Activated naive CD4-positive, alpha-beta T cell treated with anti-CD3 and anti-CD28 coated beads, Interleukin-2, amount 50 U/mL, for 24 hours (primary cell): ENCODE data around the gene CCDC24.

Source experiments
- H3K27ac Mint-ChIP-seq: one replicate; pipeline ENCODE4 v1.8.0; 2021; ENCODE audit warnings: mild to moderate bottlenecking, mixed read lengths
- H3K27me3 Mint-ChIP-seq: one replicate; pipeline ENCODE4 v1.8.0; 2021; ENCODE audit warnings: mixed read lengths
- H3K36me3 Mint-ChIP-seq: one replicate; pipeline ENCODE4 v1.8.0; 2021; ENCODE audit warnings: mixed read lengths
- H3K4me1 Mint-ChIP-seq: one replicate; pipeline ENCODE4 v1.8.0; 2021; ENCODE audit warnings: mixed read lengths
- H3K4me3 Mint-ChIP-seq: one replicate; pipeline ENCODE4 v1.8.0; 2021; ENCODE audit warnings: mild to moderate bottlenecking, mixed read lengths
- H3K9me3 Mint-ChIP-seq: one replicate; pipeline ENCODE4 v1.8.0; 2021; ENCODE audit warnings: mixed read lengths

Gene CCDC24

GRCh38 chr1:43957407-43958040, 33.9 kb upstream of the CCDC24 start:
- Mint-ChIP-seq H3K36me3 (peaks cover 14% of the 10 kb centered on the region), H3K27ac (no peak overlapping the region), H3K27me3 (no peaks in the 10 kb centered on the region), H3K4me1 (no peaks in the 10 kb centered on the region), H3K4me3 (no peak overlapping the region), H3K9me3 (no peaks in the 10 kb centered on the region)

- peaks cover 14% of the 10 kb centered on the region for H3K36me3 Mint-ChIP-seq
- H3K4me3 Mint-ChIP-seq = no peak overlapping the region
- no peaks in the 10 kb centered on the region for H3K4me1 Mint-ChIP-seq
- no peak overlapping the region for H3K27ac Mint-ChIP-seq
- no peaks in the 10 kb centered on the region for H3K9me3 Mint-ChIP-seq
- H3K27me3 Mint-ChIP-seq = no peaks in the 10 kb centered on the region
Measured at GRCh38 chr1:43958351-43959255, 32.8 kb upstream of the CCDC24 start.

DNA sequence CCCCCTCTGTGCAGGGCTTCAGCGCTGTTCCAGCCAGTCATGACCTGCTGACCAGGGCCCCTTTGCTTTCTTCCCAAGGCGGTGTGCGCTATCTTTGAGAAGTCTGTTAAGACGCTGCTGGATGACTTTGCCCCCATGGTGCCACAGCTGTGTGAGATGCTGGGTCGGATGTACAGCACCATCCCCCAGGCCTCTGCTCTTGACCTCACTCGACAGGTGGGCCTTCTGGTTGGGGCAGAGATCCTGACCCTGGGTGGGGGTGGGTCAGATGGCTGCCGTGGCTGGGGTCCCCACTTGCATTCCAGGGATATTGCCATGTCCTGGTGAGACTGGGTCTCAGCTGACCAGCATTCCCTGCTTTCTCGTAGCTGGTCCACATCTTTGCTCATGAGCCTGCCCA, 30.6 kb upstream of the CCDC24 start:
- Mint-ChIP-seq H3K27me3 (no peaks in the 10 kb centered on the region), H3K4me3 (no peak overlapping the region), H3K27ac (no peak overlapping the region), H3K36me3 (peaks cover 14% of the 10 kb centered on the region), H3K4me1 (no peaks in the 10 kb centered on the region), H3K9me3 (no peaks in the 10 kb centered on the region)

- Mint-ChIP-seq H3K4me3 (no peak overlapping the region), H3K27me3 (no peaks in the 10 kb centered on the region), H3K27ac (no peak overlapping the region), H3K9me3 (no peaks in the 10 kb centered on the region), H3K4me1 (no peaks in the 10 kb centered on the region), H3K36me3 (peaks cover 14% of the 10 kb centered on the region)
Measured at GRCh38 chr1:43961692-43962091, 29.7 kb upstream of the CCDC24 start.

GRCh38 chr1:43962324-43962723, 29.1 kb upstream of the CCDC24 start:
- Mint-ChIP-seq H3K9me3 (no peaks in the 10 kb centered on the region), H3K27ac (no peak overlapping the region), H3K4me3 (no peak overlapping the region), H3K36me3 (peaks cover 14% of the 10 kb centered on the region), H3K4me1 (no peaks in the 10 kb centered on the region), H3K27me3 (no peaks in the 10 kb centered on the region)

- Mint-ChIP-seq H3K9me3 (no peaks in the 10 kb centered on the region), H3K27me3 (no peaks in the 10 kb centered on the region), H3K27ac (no peak overlapping the region), H3K4me3 (no peak overlapping the region), H3K36me3 (peaks cover 12% of the 10 kb centered on the region), H3K4me1 (no peaks in the 10 kb centered on the region)
Measured at GRCh38 chr1:43963006-43963405, 28.4 kb upstream of the CCDC24 start.

GRCh38 chr1:43963890-43964289, 27.5 kb upstream of the CCDC24 start:
- no peaks in the 10 kb centered on the region for H3K27me3 Mint-ChIP-seq
- no peaks in the 10 kb centered on the region for H3K9me3 Mint-ChIP-seq
- no peak overlapping the region for H3K4me3 Mint-ChIP-seq
- no peak overlapping the region for H3K27ac Mint-ChIP-seq
- no peaks in the 10 kb centered on the region for H3K4me1 Mint-ChIP-seq
- peaks cover 8% of the 10 kb centered on the region for H3K36me3 Mint-ChIP-seq

- H3K4me3 Mint-ChIP-seq = no peak overlapping the region
- H3K27me3 Mint-ChIP-seq = no peaks in the 10 kb centered on the region
Measured at GRCh38 chr1:43965316-43965715, 26.1 kb upstream of the CCDC24 start.

GRCh38 chr1:43968348-43968948, 23.0 kb upstream of the CCDC24 start:
- Mint-ChIP-seq H3K36me3 (peaks cover 7% of the 10 kb centered on the region), H3K4me3 (no peak overlapping the region), H3K27me3 (no peaks in the 10 kb centered on the region), H3K27ac (no peak overlapping the region), H3K9me3 (no peaks in the 10 kb centered on the region), H3K4me1 (peaks cover 23% of the 10 kb centered on the region)

More at GRCh38 chr1:43965316-43965715, 26.1 kb upstream of the CCDC24 start:
- Mint-ChIP-seq H3K27ac (no peak overlapping the region), H3K9me3 (no peaks in the 10 kb centered on the region), H3K36me3 (peaks cover 8% of the 10 kb centered on the region), H3K4me1 (peaks cover 11% of the 10 kb centered on the region)

DNA sequence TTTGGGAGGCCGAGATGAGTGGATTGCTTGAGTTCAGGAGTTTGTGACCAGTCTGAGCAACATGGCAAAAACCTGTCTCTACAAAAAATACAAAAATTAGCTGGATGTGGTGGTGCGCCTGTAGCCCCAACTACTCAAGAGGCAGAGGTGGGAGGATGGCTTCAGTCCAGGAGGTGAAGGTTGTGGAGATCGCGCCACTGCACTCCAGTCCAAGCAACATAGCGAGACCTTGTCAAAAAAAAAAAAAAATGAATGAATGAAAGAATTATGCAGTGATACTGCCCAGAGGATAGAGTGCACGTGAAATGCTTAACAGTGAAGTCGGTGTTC, 22.0 kb upstream of the CCDC24 start:
- Mint-ChIP-seq H3K27ac (peak overlapping the region; percentile 96), H3K36me3 (peaks cover 9% of the 10 kb centered on the region), H3K4me1 (peaks cover 32% of the 10 kb centered on the region), H3K9me3 (no peaks in the 10 kb centered on the region), H3K27me3 (no peaks in the 10 kb centered on the region), H3K4me3 (peak overlapping the region; percentile 97)

DNA sequence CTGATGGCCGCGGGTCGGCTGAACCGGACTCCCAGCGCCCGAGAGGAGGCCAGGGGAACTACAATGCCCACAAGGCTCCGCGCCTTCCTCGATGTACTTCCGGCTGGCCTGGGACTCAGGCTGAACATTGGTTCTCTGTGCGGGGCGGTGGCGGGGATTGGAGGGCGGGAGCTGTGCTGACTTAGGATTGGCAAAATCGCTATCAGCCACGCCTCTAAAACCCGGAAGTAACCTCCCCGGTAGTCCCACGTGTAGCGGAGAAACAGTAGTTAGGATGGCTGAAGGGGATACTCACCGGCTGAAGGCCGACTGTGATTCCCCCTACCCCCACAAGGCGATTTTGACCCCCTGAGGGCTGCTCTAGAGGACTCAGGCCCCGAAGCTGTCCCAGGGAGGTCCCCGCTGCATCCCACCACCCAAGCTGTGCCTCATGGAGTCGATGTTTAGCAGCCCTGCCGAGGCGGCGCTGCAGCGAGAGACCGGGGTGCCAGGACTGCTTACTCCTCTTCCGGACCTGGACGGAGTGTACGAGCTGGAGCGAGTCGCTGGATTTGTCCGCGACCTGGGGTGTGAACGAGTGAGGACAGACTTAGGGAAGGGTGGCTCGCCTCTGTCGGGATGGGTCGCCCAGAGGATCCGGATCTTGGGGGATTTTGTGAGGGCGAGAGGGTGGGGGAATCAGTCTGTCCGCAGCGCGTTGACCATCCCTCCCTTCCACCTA, 21.5 kb upstream of the CCDC24 start, which contains the start of gene DPH2:
DPH2 (plus strand) TSS at position 265 of the 721 bp plus-strand sequence; CDS start at position 431, 166 bp downstream.
- peaks cover 9% of the 10 kb centered on the region for H3K36me3 Mint-ChIP-seq
- peak within 1 kb of the TSS; percentile 97 for H3K4me3 Mint-ChIP-seq
- no peaks in the 10 kb centered on the region for H3K9me3 Mint-ChIP-seq
- peaks cover 32% of the 10 kb centered on the region for H3K4me1 Mint-ChIP-seq
- peak within 1 kb of the TSS; percentile 96 for H3K27ac Mint-ChIP-seq
- H3K27me3 Mint-ChIP-seq = no peaks in the 10 kb centered on the region

GRCh38 chr1:43970502-43970901, 20.9 kb upstream of the CCDC24 start:
- peak overlapping the region; percentile 97 for H3K4me3 Mint-ChIP-seq
- H3K4me1 Mint-ChIP-seq = peaks cover 32% of the 10 kb centered on the region
- no peaks in the 10 kb centered on the region for H3K9me3 Mint-ChIP-seq
- peak overlapping the region; percentile 96 for H3K27ac Mint-ChIP-seq
- H3K27me3 Mint-ChIP-seq = no peaks in the 10 kb centered on the region
- peaks cover 9% of the 10 kb centered on the region for H3K36me3 Mint-ChIP-seq

DNA sequence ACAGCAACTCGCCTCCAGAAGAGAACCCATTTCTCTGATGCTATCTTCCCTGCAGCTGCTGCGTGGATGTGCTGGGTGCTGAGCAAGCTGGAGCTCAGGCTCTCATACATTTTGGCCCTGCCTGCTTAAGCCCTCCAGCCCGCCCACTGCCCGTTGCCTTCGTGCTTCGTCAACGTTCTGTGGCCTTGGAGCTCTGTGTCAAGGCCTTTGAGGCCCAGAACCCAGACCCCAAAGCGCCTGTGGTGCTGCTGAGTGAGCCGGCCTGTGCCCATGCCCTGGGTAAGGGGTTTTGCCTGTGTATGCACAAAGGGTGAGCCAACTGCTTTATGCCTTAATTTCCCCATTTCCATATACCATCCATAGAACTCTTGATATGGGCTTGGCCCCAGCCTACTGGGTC, 20.5 kb upstream of the CCDC24 start:
- peak overlapping the region; percentile 97 for H3K4me3 Mint-ChIP-seq
- peak overlapping the region; percentile 96 for H3K27ac Mint-ChIP-seq
- no peaks in the 10 kb centered on the region for H3K9me3 Mint-ChIP-seq
- H3K4me1 Mint-ChIP-seq = peaks cover 35% of the 10 kb centered on the region
- peaks cover 9% of the 10 kb centered on the region for H3K36me3 Mint-ChIP-seq
- no peaks in the 10 kb centered on the region for H3K27me3 Mint-ChIP-seq

DNA sequence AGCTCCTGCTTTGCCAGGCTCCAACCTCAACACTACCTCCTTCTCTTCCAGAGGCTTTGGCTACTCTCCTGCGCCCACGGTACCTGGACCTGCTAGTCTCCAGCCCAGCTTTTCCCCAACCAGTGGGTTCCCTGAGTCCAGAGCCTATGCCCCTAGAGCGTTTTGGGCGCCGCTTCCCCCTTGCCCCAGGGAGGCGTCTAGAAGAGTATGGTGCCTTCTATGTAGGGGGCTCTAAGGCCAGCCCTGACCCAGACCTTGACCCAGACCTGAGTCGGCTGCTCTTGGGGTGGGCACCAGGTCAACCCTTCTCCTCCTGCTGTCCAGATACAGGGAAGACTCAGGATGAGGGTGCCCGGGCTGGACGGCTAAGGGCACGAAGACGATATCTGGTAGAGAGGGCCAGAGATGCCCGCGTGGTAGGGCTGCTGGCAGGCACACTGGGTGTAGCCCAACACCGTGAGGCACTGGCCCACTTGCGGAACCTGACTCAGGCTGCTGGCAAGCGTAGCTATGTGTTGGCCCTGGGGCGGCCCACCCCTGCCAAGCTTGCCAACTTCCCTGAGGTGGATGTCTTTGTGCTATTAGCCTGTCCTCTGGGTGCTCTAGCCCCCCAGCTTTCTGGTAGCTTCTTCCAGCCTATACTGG, 19.9 kb upstream of the CCDC24 start:
- Mint-ChIP-seq H3K36me3 (peaks cover 9% of the 10 kb centered on the region), H3K4me3 (peak overlapping the region; percentile 97), H3K27me3 (no peaks in the 10 kb centered on the region), H3K27ac (no peak overlapping the region), H3K4me1 (peaks cover 40% of the 10 kb centered on the region), H3K9me3 (no peaks in the 10 kb centered on the region)

- peak overlapping the region; percentile 92 for H3K4me3 Mint-ChIP-seq
- H3K4me1 Mint-ChIP-seq = peaks cover 63% of the 10 kb centered on the region
- H3K9me3 Mint-ChIP-seq = no peaks in the 10 kb centered on the region
- peak overlapping the region; percentile 91 for H3K27ac Mint-ChIP-seq
- peaks cover 26% of the 10 kb centered on the region for H3K36me3 Mint-ChIP-seq
- H3K27me3 Mint-ChIP-seq = no peaks in the 10 kb centered on the region
Measured at GRCh38 chr1:43973981-43974442, 17.4 kb upstream of the CCDC24 start.
